Fibroblast of villous mesenchyme (primary cell): ENCODE measurements around the gene PLA2G2C. TPM values are rescaled to one million over a fixed set of nuclear protein-coding genes. Genes with fewer than 3 reads are reported as not detected.
"Not testable (repeated sequence)": the region's sequence is repeated elsewhere in the genome, so short reads cannot be mapped to it uniquely, and the experiment has no call there.

Experiments
- DNase-seq: peaks from one replicate; pipeline ENCODE4 v3.0.0-alpha.2; 2010; ENCODE audit warnings: low read depth
- H3K4me3 ChIP-seq: 2 replicates; pipeline ENCODE4 v1.5.1; 2011; ENCODE audit warnings: low read depth, mild to moderate bottlenecking, low read length
- CTCF ChIP-seq: IDR thresholded peaks from 2 replicates; pipeline ENCODE4 v1.5.1; 2012; ENCODE audit warnings: low read depth, mild to moderate bottlenecking, low read length; ENCODE audit not compliant: insufficient read depth
- total RNA-seq: library from RNA; depleted of rRNA; stranded (reverse); fragments of >200 nt; gene quantifications from 2 replicates; pipeline ENCODE4 v1.2.3, GENCODE V29; 2012

Gene PLA2G2C
- total RNA-seq, 1 donor = not detected

DNA sequence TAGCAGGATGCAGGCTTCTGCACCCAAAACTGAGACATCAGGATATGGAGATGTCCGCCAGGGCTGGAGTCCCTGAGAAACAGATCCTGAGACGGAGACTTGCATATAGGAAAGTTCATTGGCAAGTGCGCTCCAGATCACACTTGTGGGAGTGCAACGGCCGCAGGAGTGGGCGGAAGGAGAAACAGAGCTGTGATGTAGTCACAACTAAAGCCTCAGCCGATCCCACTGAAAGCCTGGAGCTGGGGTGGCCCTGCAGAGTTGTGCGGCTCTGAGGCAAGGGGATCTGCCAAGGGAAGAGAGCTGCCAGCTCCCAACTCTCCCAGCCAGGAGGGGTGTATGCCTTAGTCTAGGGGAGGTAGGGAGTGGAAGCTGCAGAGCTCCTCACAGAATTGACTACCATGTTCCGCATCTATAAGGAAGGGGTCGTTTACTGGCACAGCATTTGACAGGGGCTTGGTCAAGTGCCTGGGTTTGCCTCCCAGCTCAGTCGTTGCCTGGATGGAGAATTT lies 42.1 kb upstream of the PLA2G2C start:
- no peak overlapping the region for H3K4me3 ChIP-seq
- DNase-seq = no peak
- no peak for TF ChIP-seq CTCF

DNA sequence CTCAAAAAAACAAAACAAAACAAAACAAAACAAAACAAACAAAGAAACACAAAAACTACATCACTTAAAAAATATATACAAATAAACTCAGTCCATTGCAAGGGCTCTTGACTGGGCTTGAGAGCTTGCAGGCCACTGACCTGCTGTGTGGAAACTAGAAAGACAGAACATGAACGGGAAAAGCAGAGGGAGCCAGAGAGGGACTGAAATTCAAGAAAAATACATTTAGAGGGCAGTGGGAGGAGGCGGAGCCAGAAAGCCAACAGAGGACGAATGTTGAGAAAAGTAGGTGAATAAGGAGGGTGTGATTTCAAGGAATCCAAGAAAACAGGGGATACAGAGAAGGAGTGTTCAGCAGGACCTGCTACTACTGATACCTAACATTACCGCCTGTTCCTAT lies 41.4 kb upstream of the PLA2G2C start:
- H3K4me3 ChIP-seq = no peak overlapping the region
- no peak for DNase-seq
- no peak for TF ChIP-seq CTCF

GRCh38 chr1:20224546-20224945 lies 38.2 kb upstream of the PLA2G2C start:
- DNase-seq = no peak
- no peak overlapping the region for H3K4me3 ChIP-seq

GRCh38 chr1:20223551-20224419 lies 37.5 kb upstream of the PLA2G2C start:
- no peak overlapping the region for H3K4me3 ChIP-seq
- DNase-seq = no peak
- TF ChIP-seq CTCF = no peak

More at GRCh38 chr1:20224546-20224945, 38.2 kb upstream of the PLA2G2C start:
- TF ChIP-seq CTCF = no peak

DNA sequence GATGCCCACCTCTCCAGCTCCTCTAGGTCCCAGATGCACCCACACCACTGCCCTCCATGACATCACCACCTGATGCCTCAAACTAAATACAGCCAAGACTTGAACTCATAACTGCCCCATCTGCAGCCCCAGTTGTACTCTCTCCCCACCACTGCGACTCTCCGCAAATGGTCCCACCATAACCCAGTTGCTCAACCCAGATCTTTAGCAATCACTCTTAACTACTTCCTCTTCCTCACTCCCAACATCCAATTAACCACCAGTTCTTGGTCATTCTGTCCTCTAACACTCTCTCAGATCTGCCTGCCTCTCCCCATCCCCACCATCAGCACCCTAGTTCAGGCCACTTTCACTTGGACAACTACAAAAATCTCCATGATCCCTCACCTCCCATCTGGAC lies 36.8 kb upstream of the PLA2G2C start:
- no peak overlapping the region for H3K4me3 ChIP-seq
- DNase-seq = no peak
- no peak for TF ChIP-seq CTCF

DNA sequence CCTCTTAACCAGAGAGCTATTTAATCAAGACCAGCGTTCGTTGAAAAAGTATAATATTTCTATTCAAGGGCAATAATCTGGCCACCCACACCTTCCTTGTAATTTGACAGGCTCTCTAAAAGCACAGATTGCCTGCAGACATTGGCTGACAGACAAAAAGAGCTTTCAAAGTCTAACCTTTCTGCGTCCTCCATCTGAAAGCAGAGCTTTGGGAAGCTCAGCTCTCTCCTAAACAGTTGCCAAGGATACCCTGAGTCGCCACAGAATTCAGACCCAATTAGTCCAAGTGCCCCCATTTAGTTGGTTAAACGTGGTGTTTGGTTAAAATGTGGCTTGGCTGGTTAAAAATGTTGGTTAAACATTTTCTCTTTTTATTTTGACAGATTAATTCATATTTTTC lies 33.7 kb upstream of the PLA2G2C start:
- no peak for TF ChIP-seq CTCF
- no peak overlapping the region for H3K4me3 ChIP-seq
- DNase-seq = no peak

GRCh38 chr1:20219053-20219452 lies 32.7 kb upstream of the PLA2G2C start:
- not testable (repeated sequence) for DNase-seq, H3K4me3 ChIP-seq
